ENCODE data around the gene GTPBP3.

Gene GTPBP3

DNA sequence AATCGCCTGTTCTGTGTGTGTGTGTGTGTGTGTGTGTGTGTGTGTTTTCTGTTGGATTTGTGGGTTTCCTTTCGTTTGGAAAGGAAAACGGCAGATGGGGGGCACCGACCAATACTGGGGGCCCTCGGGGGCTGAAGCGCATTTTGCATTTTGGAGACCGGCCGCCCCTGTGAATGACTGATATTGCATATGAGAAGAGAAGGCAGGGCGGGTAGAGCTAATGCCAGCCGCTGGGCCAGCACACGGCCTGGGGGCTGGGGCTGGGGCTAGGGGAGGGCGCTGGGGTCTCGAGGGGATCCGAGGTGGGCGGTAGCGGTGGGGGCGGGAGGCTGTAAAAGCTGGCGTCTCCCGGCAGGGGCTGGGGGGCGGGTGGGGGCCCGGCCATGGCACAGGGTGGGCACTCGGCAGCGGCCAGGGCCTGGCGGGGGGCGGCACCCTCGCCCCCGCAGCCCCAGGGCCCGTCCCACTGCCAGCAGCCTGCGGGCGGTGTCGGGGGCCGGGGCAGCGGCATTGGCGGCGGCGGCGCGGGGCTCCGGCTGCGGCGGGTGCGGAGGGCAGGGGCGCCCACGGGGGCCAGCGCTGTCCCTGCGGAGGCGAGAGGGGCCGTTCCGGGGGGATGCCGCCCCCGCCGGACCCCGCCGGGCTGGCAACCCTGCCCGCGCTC lies 13.9 kb upstream of the GTPBP3 start:
- peaks cover 8 to 37% of the 10 kb centered on the region in 2 donors for H3K36me3 ChIP-seq (ENCODE audit: control insufficient read depth in 1 of 2, insufficient read depth in 2 of 2, low read length in 2 of 2)
- H3K9me3 ChIP-seq (ENCODE audit: control insufficient read depth in 1 of 2, low read length in 2 of 2) = no peaks in the 10 kb centered on the region
- H3K27ac ChIP-seq (ENCODE audit: low read length) = no peak overlapping the region
- peaks cover 0 to 8% of the 10 kb centered on the region in 2 donors for H3K4me1 ChIP-seq (ENCODE audit: control insufficient read depth in 1 of 2, insufficient read depth in 2 of 2, low read length in 2 of 2)
- H3K27me3 ChIP-seq (ENCODE audit: low read depth, low read length) = no peaks in the 10 kb centered on the region
- no peak overlapping the region for H3K4me3 ChIP-seq (ENCODE audit: low read depth in 1 of 2, low read length in 2 of 2)

DNA sequence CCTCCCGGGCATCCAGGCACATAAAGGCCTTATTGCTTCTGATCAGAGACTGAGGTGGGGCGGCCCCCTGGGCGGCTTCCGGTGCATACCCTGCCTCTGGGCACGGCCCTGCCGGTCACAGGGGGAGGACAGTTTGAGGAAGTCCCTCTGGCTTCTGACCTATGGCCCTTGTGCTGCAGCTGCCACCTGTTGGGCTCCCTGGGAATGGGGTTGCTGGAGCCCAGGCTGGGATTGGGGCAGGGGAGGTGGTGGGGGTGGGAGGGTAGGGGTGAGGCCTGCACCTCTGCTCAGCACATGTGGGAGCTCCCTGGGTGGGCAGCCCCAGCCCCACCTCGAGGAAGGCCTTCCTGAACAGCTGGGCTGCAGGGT lies 13.4 kb upstream of the GTPBP3 start:
- H3K27ac ChIP-seq (ENCODE audit: low read length) = no peak overlapping the region
- H3K9me3 ChIP-seq (ENCODE audit: control insufficient read depth in 1 of 2, low read length in 2 of 2) = no peaks in the 10 kb centered on the region
- peaks cover 8 to 35% of the 10 kb centered on the region in 2 donors for H3K36me3 ChIP-seq (ENCODE audit: control insufficient read depth in 1 of 2, insufficient read depth in 2 of 2, low read length in 2 of 2)
- H3K4me1 ChIP-seq (ENCODE audit: control insufficient read depth in 1 of 2, insufficient read depth in 2 of 2, low read length in 2 of 2) = peaks cover 0 to 13% of the 10 kb centered on the region in 2 donors
- H3K4me3 ChIP-seq (ENCODE audit: low read depth in 1 of 2, low read length in 2 of 2) = no peak overlapping the region
- H3K27me3 ChIP-seq (ENCODE audit: low read depth, low read length) = peaks cover under 1% of the 10 kb centered on the region

DNA sequence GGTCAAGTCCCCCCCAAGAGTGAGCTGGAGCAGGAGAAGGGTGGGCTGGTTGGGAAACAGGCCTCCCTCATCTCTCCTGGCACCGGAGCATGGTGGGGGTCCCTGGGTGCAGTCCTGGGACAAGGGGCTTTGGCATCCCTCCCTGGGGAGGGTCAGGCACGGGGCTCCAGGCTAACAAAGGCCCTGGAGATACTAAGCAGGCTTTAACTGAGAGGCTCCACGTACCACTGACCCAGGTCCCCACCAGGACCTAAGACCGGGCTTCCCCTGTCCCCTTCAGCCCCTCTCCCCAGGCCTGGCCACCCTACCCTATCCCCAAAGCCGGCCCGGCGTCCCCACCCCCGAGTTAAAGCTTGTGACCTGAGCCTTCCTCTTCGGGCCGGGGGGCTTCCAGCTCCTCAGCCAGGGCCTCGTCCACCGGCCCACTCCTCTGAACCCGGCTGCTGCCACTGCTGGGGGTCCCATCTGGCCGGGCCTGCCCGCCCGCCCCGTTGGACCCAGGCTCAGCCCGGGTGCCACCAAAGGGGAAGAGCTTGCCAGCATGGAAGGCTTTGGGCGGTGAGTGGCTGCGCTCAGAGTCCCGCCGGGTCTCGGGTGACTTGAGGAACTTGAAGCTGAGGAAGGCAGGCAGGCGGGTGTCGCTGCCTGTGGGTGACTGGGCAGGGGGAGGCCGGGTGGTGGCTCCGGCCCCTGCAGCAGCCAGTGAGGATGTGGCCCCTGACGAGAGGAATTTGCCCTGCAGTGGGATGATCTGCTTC lies 12.8 kb upstream of the GTPBP3 start:
- H3K27ac ChIP-seq (ENCODE audit: low read length) = no peak overlapping the region
- H3K27me3 ChIP-seq (ENCODE audit: low read depth, low read length) = peaks cover 7% of the 10 kb centered on the region
- no peaks in the 10 kb centered on the region for H3K9me3 ChIP-seq (ENCODE audit: control insufficient read depth in 1 of 2, low read length in 2 of 2)
- peaks cover 0 to 17% of the 10 kb centered on the region in 2 donors for H3K4me1 ChIP-seq (ENCODE audit: control insufficient read depth in 1 of 2, insufficient read depth in 2 of 2, low read length in 2 of 2)
- no peak overlapping the region for H3K4me3 ChIP-seq (ENCODE audit: low read depth in 1 of 2, low read length in 2 of 2)
- peaks cover 8 to 29% of the 10 kb centered on the region in 2 donors for H3K36me3 ChIP-seq (ENCODE audit: control insufficient read depth in 1 of 2, insufficient read depth in 2 of 2, low read length in 2 of 2)

DNA sequence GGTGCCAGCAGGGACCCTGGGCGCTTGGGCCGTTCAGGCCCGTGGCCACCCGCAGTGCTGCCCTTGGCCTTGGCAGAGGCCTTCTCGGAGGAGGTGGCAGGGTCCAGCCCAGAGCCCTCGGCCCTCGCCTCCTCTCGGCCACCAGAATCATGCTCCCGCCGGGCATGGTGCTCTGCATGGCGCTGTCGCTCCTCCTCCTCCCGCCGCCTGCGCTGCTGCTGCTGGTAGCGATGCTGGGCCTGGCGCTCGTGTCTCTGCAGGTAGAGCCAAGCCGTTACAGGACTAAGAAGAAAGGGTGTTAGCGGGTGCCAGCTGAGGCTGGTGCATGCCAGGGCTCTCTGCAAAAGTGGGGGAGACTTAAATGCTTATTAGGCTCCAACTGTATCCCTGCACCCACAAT lies 12.2 kb upstream of the GTPBP3 start:
- Histone ChIP-seq H3K27ac (ENCODE audit: low read length) (no peak overlapping the region), H3K27me3 (ENCODE audit: low read depth, low read length) (peaks cover 11% of the 10 kb centered on the region), H3K36me3 (ENCODE audit: control insufficient read depth in 1 of 2, insufficient read depth in 2 of 2, low read length in 2 of 2) (peaks cover 5 to 23% of the 10 kb centered on the region in 2 donors), H3K9me3 (ENCODE audit: control insufficient read depth in 1 of 2, low read length in 2 of 2) (no peaks in the 10 kb centered on the region), H3K4me1 (ENCODE audit: control insufficient read depth in 1 of 2, insufficient read depth in 2 of 2, low read length in 2 of 2) (peaks cover 0 to 17% of the 10 kb centered on the region in 2 donors), H3K4me3 (ENCODE audit: low read depth in 1 of 2, low read length in 2 of 2) (no peak overlapping the region)

DNA sequence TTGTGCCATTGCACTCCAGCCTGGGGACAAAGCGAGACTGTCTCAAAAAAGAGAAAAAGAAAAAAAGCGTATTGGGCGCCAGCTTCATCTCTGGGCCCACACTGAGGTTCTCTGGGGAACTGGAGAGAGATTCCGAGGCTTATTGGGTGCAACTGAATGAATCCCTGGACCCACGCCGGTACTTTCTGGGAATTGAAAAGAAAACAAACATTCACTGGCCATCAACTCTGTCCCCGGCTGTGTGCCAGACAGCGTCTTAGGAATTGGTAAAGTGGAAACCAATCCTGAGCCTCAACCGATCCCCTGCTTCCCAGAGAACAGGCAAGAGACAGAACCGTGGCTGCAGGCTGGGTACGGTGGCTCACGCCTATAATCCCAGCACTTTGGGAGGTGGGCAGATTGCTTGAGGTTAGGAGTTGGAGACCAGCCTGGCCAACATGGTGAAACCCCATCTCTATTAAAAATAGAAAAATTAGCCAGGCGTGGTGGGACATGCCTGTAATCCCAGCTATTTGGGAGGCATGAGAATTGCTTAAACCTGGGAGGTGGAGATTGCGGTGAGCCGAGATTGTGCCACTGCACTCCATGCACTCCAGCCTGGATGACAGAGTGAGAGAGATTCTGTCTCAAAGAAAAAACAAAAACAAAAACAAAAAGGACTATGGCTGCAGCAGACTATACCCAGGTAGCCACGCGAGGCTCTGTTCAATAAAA lies 11.3 kb upstream of the GTPBP3 start:
- no peak overlapping the region for H3K27ac ChIP-seq (ENCODE audit: low read length)
- peaks cover 18% of the 10 kb centered on the region for H3K27me3 ChIP-seq (ENCODE audit: low read depth, low read length)
- no peaks in the 10 kb centered on the region for H3K9me3 ChIP-seq (ENCODE audit: control insufficient read depth in 1 of 2, low read length in 2 of 2)
- H3K4me1 ChIP-seq (ENCODE audit: control insufficient read depth in 1 of 2, insufficient read depth in 2 of 2, low read length in 2 of 2) = peaks cover 0 to 17% of the 10 kb centered on the region in 2 donors
- H3K4me3 ChIP-seq (ENCODE audit: low read depth in 1 of 2, low read length in 2 of 2) = no peak overlapping the region
- H3K36me3 ChIP-seq (ENCODE audit: control insufficient read depth in 1 of 2, insufficient read depth in 2 of 2, low read length in 2 of 2) = peaks cover 0 to 22% of the 10 kb centered on the region in 2 donors

DNA sequence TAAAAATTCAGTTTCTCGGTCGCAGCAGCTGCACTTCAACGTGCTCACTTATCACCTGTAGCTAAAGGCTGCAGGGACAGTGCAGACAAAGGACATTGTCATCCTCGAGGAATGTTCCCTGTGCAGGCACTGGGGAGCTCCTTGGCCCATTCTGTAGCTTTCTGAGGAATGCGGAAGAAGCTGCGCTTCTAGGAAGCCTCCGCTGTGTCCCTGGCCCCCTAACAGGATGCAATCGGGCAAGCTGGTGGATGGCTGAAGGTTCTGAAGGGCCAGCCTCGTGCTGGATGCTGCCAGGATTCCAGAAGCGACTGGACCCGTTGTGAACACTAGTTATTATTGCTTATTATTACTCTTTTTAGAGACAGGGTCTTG lies 10.8 kb upstream of the GTPBP3 start:
- Histone ChIP-seq H3K4me3 (ENCODE audit: low read depth in 1 of 2, low read length in 2 of 2) (no peak overlapping the region), H3K27ac (ENCODE audit: low read length) (no peak overlapping the region), H3K36me3 (ENCODE audit: control insufficient read depth in 1 of 2, insufficient read depth in 2 of 2, low read length in 2 of 2) (peaks cover 0 to 20% of the 10 kb centered on the region in 2 donors), H3K27me3 (ENCODE audit: low read depth, low read length) (peaks cover 18% of the 10 kb centered on the region), H3K4me1 (ENCODE audit: control insufficient read depth in 1 of 2, insufficient read depth in 2 of 2, low read length in 2 of 2) (peaks cover 0 to 17% of the 10 kb centered on the region in 2 donors), H3K9me3 (ENCODE audit: control insufficient read depth in 1 of 2, low read length in 2 of 2) (no peaks in the 10 kb centered on the region)

DNA sequence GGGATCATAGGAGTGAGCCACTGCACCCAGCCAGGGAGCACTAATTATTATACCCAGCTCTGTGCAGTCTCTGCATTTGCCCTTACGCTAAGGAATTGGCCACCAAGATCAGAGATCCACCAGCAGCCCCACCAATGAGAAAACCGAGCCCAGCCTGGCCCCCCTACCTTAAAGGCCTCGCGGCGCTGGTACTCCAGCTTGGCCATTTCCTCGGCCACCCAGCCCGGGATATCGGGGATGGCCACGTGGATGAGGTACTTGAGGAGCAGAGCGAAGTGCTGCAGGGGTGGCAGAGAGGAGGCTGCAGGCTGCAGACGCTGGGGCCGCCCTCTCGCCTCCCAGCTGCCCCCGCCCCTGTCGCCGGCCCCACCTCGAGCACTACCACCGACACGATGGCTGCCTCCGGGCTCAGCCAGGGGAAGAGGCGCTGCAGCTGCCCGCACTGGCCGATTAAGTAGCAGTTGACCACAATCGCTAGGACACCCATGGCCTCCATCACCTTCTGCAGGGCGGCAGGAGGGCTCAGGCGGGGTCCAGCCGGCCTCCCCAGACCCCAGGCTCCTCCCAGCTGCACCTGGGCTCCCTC lies 10.2 kb upstream of the GTPBP3 start:
- Histone ChIP-seq H3K27me3 (ENCODE audit: low read depth, low read length) (peaks cover 18% of the 10 kb centered on the region), H3K4me1 (ENCODE audit: control insufficient read depth in 1 of 2, insufficient read depth in 2 of 2, low read length in 2 of 2) (peaks cover 0 to 17% of the 10 kb centered on the region in 2 donors), H3K27ac (ENCODE audit: low read length) (no peak overlapping the region), H3K4me3 (ENCODE audit: low read depth in 1 of 2, low read length in 2 of 2) (no peak overlapping the region), H3K36me3 (ENCODE audit: control insufficient read depth in 1 of 2, insufficient read depth in 2 of 2, low read length in 2 of 2) (peaks cover 0 to 14% of the 10 kb centered on the region in 2 donors), H3K9me3 (ENCODE audit: control insufficient read depth in 1 of 2, low read length in 2 of 2) (no peaks in the 10 kb centered on the region)

DNA sequence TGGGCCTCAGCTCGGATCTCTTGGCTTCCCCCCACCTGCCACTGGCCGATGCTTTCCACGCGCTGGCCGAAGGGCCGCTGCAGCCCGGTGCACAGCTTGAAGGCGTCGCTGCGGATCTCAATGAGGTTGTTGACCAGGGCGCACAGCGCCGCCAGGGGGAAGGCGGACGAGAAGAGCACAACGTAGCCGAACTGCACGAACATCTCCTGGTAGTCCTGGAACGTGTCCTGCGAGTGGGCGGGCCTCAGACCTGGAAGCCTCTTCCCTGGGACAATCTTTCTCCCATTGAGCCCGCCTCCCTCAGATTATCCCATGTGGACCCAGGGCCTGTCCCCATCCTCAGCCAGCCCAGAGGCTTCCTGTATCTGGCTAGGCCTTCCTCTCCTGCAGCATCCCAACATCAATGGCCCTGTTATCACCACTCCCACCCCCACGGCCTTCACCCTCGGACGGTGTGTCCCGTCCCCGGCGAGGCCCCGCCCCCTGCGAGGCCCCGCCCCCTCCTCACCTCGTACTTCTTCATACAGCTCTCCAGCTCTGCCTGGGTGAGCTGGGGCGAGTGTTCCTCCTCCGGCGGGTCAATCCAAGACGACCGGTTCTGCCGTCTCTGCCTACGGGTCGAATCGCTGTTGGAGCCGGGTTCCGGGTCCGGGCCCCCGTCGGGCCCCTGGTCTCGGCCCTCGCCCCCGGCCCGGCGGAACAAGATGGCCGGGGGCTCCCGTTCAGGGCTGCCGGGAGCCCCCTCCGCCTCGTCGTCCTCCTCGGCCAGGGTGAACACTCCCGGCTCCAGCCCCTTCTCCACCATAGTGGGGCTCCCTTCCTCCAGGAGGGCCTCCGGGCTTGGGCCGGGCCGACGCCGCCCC lies 9.5 kb upstream of the GTPBP3 start:
- H3K4me1 ChIP-seq (ENCODE audit: control insufficient read depth in 1 of 2, insufficient read depth in 2 of 2, low read length in 2 of 2) = peaks cover 0 to 14% of the 10 kb centered on the region in 2 donors
- no peak overlapping the region for H3K27ac ChIP-seq (ENCODE audit: low read length)
- peaks cover 0 to 11% of the 10 kb centered on the region in 2 donors for H3K36me3 ChIP-seq (ENCODE audit: control insufficient read depth in 1 of 2, insufficient read depth in 2 of 2, low read length in 2 of 2)
- no peaks in the 10 kb centered on the region for H3K9me3 ChIP-seq (ENCODE audit: control insufficient read depth in 1 of 2, low read length in 2 of 2)
- peak overlapping the region in 1 of 2 donors; percentile 48 for H3K4me3 ChIP-seq (ENCODE audit: low read depth in 1 of 2, low read length in 2 of 2)
- peaks cover 18% of the 10 kb centered on the region for H3K27me3 ChIP-seq (ENCODE audit: low read depth, low read length)

DNA sequence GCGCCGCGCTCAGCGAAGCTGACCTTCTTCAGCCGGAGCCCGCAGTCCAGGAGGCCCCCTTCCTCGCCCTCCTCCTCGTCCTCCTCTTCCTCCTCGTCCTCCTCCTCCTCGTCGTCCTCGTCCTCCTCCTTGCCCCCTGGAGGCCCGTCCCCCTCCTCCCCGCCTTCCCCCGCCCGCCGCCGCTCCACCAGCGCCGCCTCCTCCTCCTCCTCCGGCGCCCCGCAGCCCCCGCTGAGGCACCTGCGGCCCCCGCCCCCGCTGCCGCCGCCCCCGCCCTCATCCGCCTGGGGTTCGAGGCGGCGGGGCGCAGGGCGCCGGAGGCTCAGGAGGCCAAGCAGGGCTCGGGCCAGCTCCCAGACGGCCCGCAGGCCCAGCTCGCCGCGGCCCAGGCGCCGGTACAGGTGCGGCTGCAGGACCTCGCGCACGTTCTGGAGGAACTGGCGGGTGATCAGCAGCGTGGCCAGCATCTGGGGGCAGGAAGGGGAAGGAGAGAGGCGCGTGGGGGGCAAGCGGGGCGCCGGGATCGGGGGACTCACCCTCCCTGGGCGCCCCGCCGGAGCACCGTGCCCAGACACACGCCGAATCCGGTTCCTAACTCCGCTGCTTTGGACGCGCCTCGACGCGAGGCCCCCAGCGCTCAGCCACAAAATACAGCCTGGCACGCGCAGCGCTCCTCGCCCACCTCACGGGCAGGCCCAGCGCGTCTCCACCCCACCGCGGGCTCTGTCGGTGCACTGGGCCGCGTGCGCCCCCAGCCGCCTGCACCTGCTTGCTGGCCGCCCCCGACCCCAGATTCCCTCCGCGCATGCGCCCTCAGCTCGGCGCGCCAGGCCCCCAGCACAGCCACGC lies 8.6 kb upstream of the GTPBP3 start:
- no peak overlapping the region for H3K27ac ChIP-seq (ENCODE audit: low read length)

More for the DNA sequence above, 8.6 kb upstream of the GTPBP3 start:
- H3K9me3 ChIP-seq (ENCODE audit: control insufficient read depth in 1 of 2, low read length in 2 of 2) = no peaks in the 10 kb centered on the region
- peaks cover 0 to 11% of the 10 kb centered on the region in 2 donors for H3K36me3 ChIP-seq (ENCODE audit: control insufficient read depth in 1 of 2, insufficient read depth in 2 of 2, low read length in 2 of 2)
- H3K4me1 ChIP-seq (ENCODE audit: control insufficient read depth in 1 of 2, insufficient read depth in 2 of 2, low read length in 2 of 2) = peaks cover 0 to 15% of the 10 kb centered on the region in 2 donors
- peaks cover 18% of the 10 kb centered on the region for H3K27me3 ChIP-seq (ENCODE audit: low read depth, low read length)
- peak overlapping the region in 1 of 2 donors; percentile 48 for H3K4me3 ChIP-seq (ENCODE audit: low read depth in 1 of 2, low read length in 2 of 2)
